Prostate gland (tissue), 2 donors: ENCODE measurements around the gene APLP2. TPM values are rescaled to one million over a fixed set of nuclear protein-coding genes. Genes with fewer than 3 reads are reported as not detected.

Experiments used
- DNase-seq: peaks from one replicate; pipeline ENCODE4 v3.0.0-alpha.2; 2019; ENCODE audit warnings: low spot score
- H3K27ac ChIP-seq, 2 donors: fragments of 200-600 bp; sonication (generic); 2 replicates each; pipeline ENCODE4 v1.5.1; 2017 to 2019
- H3K27me3 ChIP-seq: fragments of 200-600 bp; sonication (generic); replicated peaks from 2 replicates; pipeline ENCODE4 v1.5.1; 2019; ENCODE audit not compliant: insufficient read depth
- H3K36me3 ChIP-seq, 2 donors: fragments of 200-600 bp; sonication (generic); 1 replicate in 1 of 2; 2 replicates in 1 of 2; pipeline versions ENCODE4 v1.5.1 to v1.8.1; 2017 to 2019
- H3K4me1 ChIP-seq: fragments of 200-600 bp; sonication (generic); replicated peaks from 2 replicates; pipeline ENCODE4 v1.5.1; 2019
- H3K4me3 ChIP-seq, 2 donors: fragments of 200-600 bp; sonication (generic); 2 replicates each; pipeline ENCODE4 v1.5.1; 2017 to 2019
- H3K9me3 ChIP-seq: fragments of 200-600 bp; sonication (generic); 2 replicates; pipeline ENCODE4 v1.5.1; 2017
- CTCF ChIP-seq, 4 experiments: fragments of 200-600 bp in 2 of 4; fragments of 450-650 bp in 2 of 4; sonication (generic) in 2 of 4; IDR thresholded peaks; 1 replicate in 3 of 4; 2 replicates in 1 of 4; pipeline ENCODE4 v1.5.1; 2016 to 2019; ENCODE audit warnings: antibody characterized with exemption in 4 of 4, mild to moderate bottlenecking in 2 of 4, moderate library complexity in 2 of 4
- POLR2A ChIP-seq: fragments of 450-650 bp; IDR thresholded peaks from one replicate; pipeline ENCODE4 v1.6.1; 2016; ENCODE audit warnings: antibody characterized with exemption, mild to moderate bottlenecking
- POLR2AphosphoS5 ChIP-seq: sonication (generic); formaldehyde crosslinking; IDR thresholded peaks from one replicate; pipeline ENCODE4 v1.6.1; 2017; ENCODE audit warnings: antibody characterized with exemption
- WGBS: methylation state at CpG from one replicate; pipeline ENCODE4 v1.1.5; 2018; 5-methylcytosine and 5-hydroxymethylcytosine counted together
- intact Hi-C: fragments of 100-400 bp; cut with DNase I; formaldehyde crosslinking; loops from one replicate; pipeline ENCODE4 v1.14.2; 2022
- total RNA-seq, 2 donors: library from RNA; depleted of rRNA; stranded (reverse); fragments of >200 nt; gene quantifications; one replicate each; pipeline ENCODE4 v1.1.0, GENCODE V29; 2016

Gene APLP2
- total RNA-seq, 2 donors from 2014 or later: 222 to 434 TPM

GRCh38 chr11:130188047-130188446 lies 118.4 kb downstream of the APLP2 start:
- intact Hi-C loops: no loop called here
- Histone ChIP-seq H3K27me3 (no peaks in the 10 kb centered on the region), H3K27ac (no peak overlapping the region), H3K36me3 (no peaks in the 10 kb centered on the region), H3K4me1 (no peaks in the 10 kb centered on the region), H3K4me3 (no peak overlapping the region), H3K9me3 (no peaks in the 10 kb centered on the region)
- TF ChIP-seq POLR2AphosphoS5: no peak
- TF ChIP-seq CTCF (IDR thresholded peaks at IDR 0.05): no peak
- no peak for TF ChIP-seq POLR2A
- DNase-seq: no peak
- WGBS: 88% methylated on average over 14 of the region's 14 CpGs

DNA sequence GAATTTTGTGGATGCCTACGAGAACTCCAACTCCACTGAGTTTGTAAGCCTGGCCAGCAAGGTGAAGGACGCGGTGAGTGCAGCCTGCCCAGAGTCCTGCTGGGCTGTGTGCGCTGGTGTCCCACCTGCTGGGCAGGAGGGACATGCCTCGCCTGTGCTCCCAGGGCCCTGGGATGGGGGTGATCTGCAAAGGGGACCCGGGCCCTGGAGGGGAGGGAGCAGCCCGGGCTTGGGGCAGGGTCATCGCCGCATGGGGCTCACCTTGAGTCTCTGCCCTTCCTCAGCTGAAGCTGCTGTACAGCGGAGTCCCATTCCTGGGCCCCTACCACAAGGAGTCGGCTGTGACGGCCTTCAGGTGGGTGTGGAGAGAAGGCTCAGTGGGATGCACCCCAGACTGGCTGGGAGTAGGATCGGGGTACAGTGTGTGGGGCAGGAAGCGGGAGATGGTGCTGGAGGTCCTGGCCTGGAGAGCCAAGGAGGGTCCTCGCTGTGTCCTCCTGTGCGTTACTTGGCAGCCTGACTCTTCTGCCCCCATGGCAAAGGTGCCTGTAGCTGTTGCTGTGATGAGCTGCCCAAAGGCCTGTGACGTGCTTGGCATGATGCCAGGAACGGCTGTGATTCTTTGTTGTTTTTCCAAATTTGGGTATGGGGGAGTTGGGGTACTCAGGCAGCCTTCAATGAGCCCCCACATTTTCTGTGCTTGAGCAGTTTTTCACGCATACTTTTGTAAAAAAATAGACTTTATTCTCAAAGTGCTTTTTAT lies 119.1 kb downstream of the APLP2 start:
- Histone ChIP-seq H3K4me1 (no peaks in the 10 kb centered on the region), H3K27ac (no peak overlapping the region), H3K9me3 (no peaks in the 10 kb centered on the region), H3K36me3 (no peaks in the 10 kb centered on the region), H3K4me3 (no peak overlapping the region), H3K27me3 (no peaks in the 10 kb centered on the region)
- WGBS: 87% methylated on average over 18 of the region's 19 CpGs
- DNase-seq: no peak
- intact Hi-C loops: no loop called here
- TF ChIP-seq POLR2AphosphoS5: no peak

DNA sequence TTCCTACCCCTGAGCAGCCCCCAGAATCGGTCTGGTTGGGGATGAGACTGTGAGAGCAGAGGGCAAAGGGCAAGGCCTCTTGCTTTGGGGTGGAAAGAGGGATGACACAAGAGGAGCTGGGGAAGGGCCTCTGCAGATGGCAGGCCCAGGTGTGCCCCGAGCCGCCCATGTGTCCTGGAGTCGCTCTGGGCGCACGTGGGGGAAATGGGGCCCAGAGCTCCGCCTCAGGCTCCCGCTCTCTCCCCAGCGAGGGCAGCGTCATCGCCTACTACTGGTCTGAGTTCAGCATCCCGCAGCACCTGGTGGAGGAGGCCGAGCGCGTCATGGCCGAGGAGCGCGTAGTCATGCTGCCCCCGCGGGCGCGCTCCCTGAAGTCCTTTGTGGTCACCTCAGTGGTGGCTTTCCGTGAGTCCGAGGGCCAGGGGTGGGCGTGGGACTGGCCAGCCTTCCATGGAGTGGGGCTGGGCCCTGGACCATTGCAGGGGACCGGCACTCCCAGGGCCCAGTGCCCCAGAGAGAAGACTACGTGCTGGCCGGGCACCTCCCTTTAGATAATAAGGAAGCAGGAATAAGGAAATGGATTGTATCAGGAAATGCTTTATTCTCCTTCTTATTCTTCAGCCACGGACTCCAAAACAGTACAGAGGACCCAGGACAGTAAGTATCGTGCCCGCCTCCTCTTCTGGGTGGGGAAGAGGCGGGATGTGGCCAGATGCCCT lies 120.0 kb downstream of the APLP2 start:
- Histone ChIP-seq H3K4me1 (no peaks in the 10 kb centered on the region), H3K9me3 (no peaks in the 10 kb centered on the region), H3K36me3 (peaks cover 0 to 3% of the 10 kb centered on the region in 2 donors), H3K27me3 (no peaks in the 10 kb centered on the region), H3K4me3 (no peak overlapping the region), H3K27ac (no peak overlapping the region)
- no peak for TF ChIP-seq CTCF (IDR thresholded peaks at IDR 0.05)
- no peak for TF ChIP-seq POLR2A
- no peak for DNase-seq
- 94% methylated on average over 32 of the region's 32 CpGs for WGBS
- intact Hi-C loops: no loop called here

DNA sequence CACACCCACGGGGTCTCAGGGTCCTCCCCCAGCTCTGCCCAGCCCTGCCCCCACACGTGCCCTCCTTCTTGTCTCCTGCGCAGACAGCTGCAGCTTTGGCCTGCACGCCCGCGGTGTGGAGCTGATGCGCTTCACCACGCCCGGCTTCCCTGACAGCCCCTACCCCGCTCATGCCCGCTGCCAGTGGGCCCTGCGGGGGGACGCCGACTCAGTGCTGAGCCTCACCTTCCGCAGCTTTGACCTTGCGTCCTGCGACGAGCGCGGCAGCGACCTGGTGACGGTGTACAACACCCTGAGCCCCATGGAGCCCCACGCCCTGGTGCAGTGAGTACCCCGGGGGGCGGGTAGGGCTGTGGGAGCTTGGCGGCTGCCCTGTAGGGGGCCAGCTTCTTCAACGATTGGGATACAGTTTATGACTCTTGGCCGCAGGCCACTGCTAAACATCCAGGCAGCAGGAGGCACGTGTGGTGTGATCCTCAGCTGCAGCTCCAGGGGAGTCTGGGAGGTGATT lies 120.7 kb downstream of the APLP2 start:
- intact Hi-C loops: no loop called here
- 92% methylated on average over 29 of the region's 29 CpGs for WGBS
- no peak for DNase-seq
- H3K27me3 ChIP-seq: no peaks in the 10 kb centered on the region
- H3K9me3 ChIP-seq: no peaks in the 10 kb centered on the region
- no peak overlapping the region for H3K4me3 ChIP-seq
- no peak overlapping the region for H3K27ac ChIP-seq
- no peak for TF ChIP-seq POLR2A
- no peak for TF ChIP-seq POLR2AphosphoS5
- TF ChIP-seq CTCF (IDR thresholded peaks at IDR 0.05): no peak
- no peaks in the 10 kb centered on the region for H3K4me1 ChIP-seq
- peaks cover 0 to 3% of the 10 kb centered on the region in 2 donors for H3K36me3 ChIP-seq

DNA sequence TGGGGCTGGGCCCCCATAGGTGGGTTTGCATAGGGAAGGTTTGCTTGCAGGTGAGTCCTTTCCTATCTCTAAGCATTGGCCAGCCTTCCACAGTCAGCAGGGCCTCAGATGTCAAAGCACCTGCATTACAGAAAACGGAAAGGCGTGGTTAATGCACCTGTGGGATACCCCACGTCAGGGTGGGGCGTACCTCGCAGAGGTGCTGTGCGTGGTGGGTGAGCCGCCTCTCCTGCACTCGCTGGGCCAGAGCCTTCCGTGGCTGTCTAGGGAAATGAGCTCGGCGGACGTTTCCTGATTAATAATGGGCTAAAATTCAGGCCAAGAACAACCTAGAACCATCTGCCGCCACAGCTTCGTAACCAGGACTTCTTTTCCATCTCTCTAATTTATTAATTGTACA lies 122.2 kb downstream of the APLP2 start:
- no peaks in the 10 kb centered on the region for H3K4me1 ChIP-seq
- H3K9me3 ChIP-seq: no peaks in the 10 kb centered on the region
- H3K4me3 ChIP-seq: no peak overlapping the region
- intact Hi-C loops: no loop called here
- TF ChIP-seq POLR2A: no peak
- TF ChIP-seq POLR2AphosphoS5: no peak
- no peak for TF ChIP-seq CTCF (IDR thresholded peaks at IDR 0.05)
- H3K27ac ChIP-seq: no peak overlapping the region
- WGBS: 89% methylated on average over 14 of the region's 14 CpGs
- no peak for DNase-seq
- no peaks in the 10 kb centered on the region for H3K27me3 ChIP-seq
- peaks cover 0 to 3% of the 10 kb centered on the region in 2 donors for H3K36me3 ChIP-seq
